HEK293 (cell line): ENCODE results near the gene CRTC2.
A peak's percentile ranks its signal among the peaks of the same experiment; 100 is the strongest.

ENCODE experiments used
- BCL11A ChIP-seq: fragments of 450-650 bp; formaldehyde crosslinking; IDR thresholded peaks from 2 replicates; pipeline ENCODE4 v1.5.1; 2016; ENCODE audit warnings: low read depth, missing biosample characterization, missing genetic modification characterization
- EGR2 ChIP-seq: fragments of 450-650 bp; formaldehyde crosslinking; IDR thresholded peaks from 2 replicates; pipeline ENCODE4 v1.5.1; 2016; ENCODE audit warnings: low read depth, missing biosample characterization, missing genetic modification characterization
- IKZF3 ChIP-seq: fragments of 450-650 bp; IDR thresholded peaks from 2 replicates; pipeline ENCODE4 v1.5.0; 2018; ENCODE audit warnings: missing biosample characterization, mild to moderate bottlenecking, missing genetic modification characterization, moderate library complexity
- MEIS1 ChIP-seq: sonication (generic); formaldehyde crosslinking; IDR thresholded peaks from 2 replicates; pipeline ENCODE4 v1.8.1; 2022; ENCODE audit warnings: missing genetic modification reagents, mild to moderate bottlenecking, borderline replicate concordance
- OSR2 ChIP-seq: fragments of 450-650 bp; formaldehyde crosslinking; IDR thresholded peaks from 2 replicates; pipeline ENCODE4 v1.5.1; 2016; ENCODE audit warnings: missing biosample characterization, missing genetic modification characterization
- SP7 ChIP-seq: fragments of 450-650 bp; formaldehyde crosslinking; IDR thresholded peaks from 2 replicates; pipeline ENCODE4 v1.5.1; 2016; ENCODE audit warnings: missing biosample characterization, missing genetic modification characterization
- ZBTB17 ChIP-seq: fragments of 450-650 bp; formaldehyde crosslinking; IDR thresholded peaks from 2 replicates; pipeline ENCODE4 v1.5.1; 2016; ENCODE audit warnings: missing biosample characterization, missing genetic modification characterization
- ZEB2 ChIP-seq: fragments of 450-650 bp; formaldehyde crosslinking; IDR thresholded peaks from 2 replicates; pipeline ENCODE4 v1.5.1; 2016; ENCODE audit warnings: missing biosample characterization, missing genetic modification characterization
- ZFHX2 ChIP-seq: fragments of 450-650 bp; formaldehyde crosslinking; conservative IDR thresholded peaks from 2 replicates; pipeline ENCODE4 v1.5.1; 2016; ENCODE audit warnings: missing biosample characterization, missing genetic modification characterization
- ZFP3 ChIP-seq: fragments of 450-650 bp; formaldehyde crosslinking; IDR thresholded peaks from 2 replicates; pipeline ENCODE4 v1.5.1; 2016; ENCODE audit warnings: low read depth, missing biosample characterization, missing genetic modification characterization
- ZIC2 ChIP-seq: fragments of 450-650 bp; formaldehyde crosslinking; IDR thresholded peaks from 2 replicates; pipeline ENCODE4 v1.5.1; 2016; ENCODE audit warnings: missing biosample characterization, missing genetic modification characterization
- ZNF23 ChIP-seq: fragments of 450-650 bp; formaldehyde crosslinking; IDR thresholded peaks from 2 replicates; pipeline ENCODE4 v1.5.1; 2016; ENCODE audit warnings: missing biosample characterization, missing genetic modification characterization, borderline replicate concordance
- ZNF266 ChIP-seq: fragments of 450-650 bp; formaldehyde crosslinking; IDR thresholded peaks from 2 replicates; pipeline ENCODE4 v1.5.1; 2016; ENCODE audit warnings: missing biosample characterization, missing genetic modification characterization, low read depth
- ZNF423 ChIP-seq: fragments of 450-650 bp; formaldehyde crosslinking; IDR thresholded peaks from 2 replicates; pipeline ENCODE4 v1.5.1; 2016; ENCODE audit warnings: missing biosample characterization, missing genetic modification characterization
- ZNF48 ChIP-seq: fragments of 450-650 bp; formaldehyde crosslinking; IDR thresholded peaks from 2 replicates; pipeline ENCODE4 v1.5.1; 2016; ENCODE audit warnings: missing biosample characterization, missing genetic modification characterization
- ZNF510 ChIP-seq: fragments of 450-650 bp; formaldehyde crosslinking; IDR thresholded peaks from 2 replicates; pipeline ENCODE4 v1.5.1; 2018; ENCODE audit warnings: mild to moderate bottlenecking, missing genetic modification characterization, missing biosample characterization; ENCODE audit not compliant: insufficient replicate concordance
- ZNF558 ChIP-seq: fragments of 450-650 bp; formaldehyde crosslinking; IDR thresholded peaks from 2 replicates; pipeline ENCODE4 v1.5.1; 2016; ENCODE audit warnings: missing biosample characterization, missing genetic modification characterization
- ZNF610 ChIP-seq: fragments of 450-650 bp; formaldehyde crosslinking; IDR thresholded peaks from 2 replicates; pipeline ENCODE4 v1.5.1; 2016; ENCODE audit warnings: missing biosample characterization, missing genetic modification characterization, borderline replicate concordance
- ZNF621 ChIP-seq: fragments of 450-650 bp; formaldehyde crosslinking; IDR thresholded peaks from 2 replicates; pipeline ENCODE4 v1.5.1; 2017; ENCODE audit warnings: missing biosample characterization, missing genetic modification characterization
- ZNF768 ChIP-seq: fragments of 450-650 bp; formaldehyde crosslinking; IDR thresholded peaks from 2 replicates; pipeline ENCODE4 v1.5.1; 2018; ENCODE audit warnings: missing biosample characterization, mild to moderate bottlenecking, missing genetic modification characterization
- ZNF777 ChIP-seq: fragments of 450-650 bp; formaldehyde crosslinking; IDR thresholded peaks from 2 replicates; pipeline ENCODE4 v1.5.1; 2017; ENCODE audit warnings: missing biosample characterization, missing genetic modification characterization, borderline replicate concordance
- ZNF791 ChIP-seq: fragments of 450-650 bp; formaldehyde crosslinking; IDR thresholded peaks from 2 replicates; pipeline ENCODE4 v1.5.1; 2016; ENCODE audit warnings: missing biosample characterization, missing genetic modification characterization
- ZSCAN16 ChIP-seq: fragments of 450-650 bp; formaldehyde crosslinking; IDR thresholded peaks from 2 replicates; pipeline ENCODE4 v1.5.1; 2016; ENCODE audit warnings: missing biosample characterization, missing genetic modification characterization
- ZXDB ChIP-seq: fragments of 450-650 bp; formaldehyde crosslinking; IDR thresholded peaks from 2 replicates; pipeline ENCODE4 v1.5.1; 2016; ENCODE audit warnings: missing biosample characterization, missing genetic modification characterization
- TF ChIP-seq, protein P1 (sequence below): fragments of 450-650 bp; formaldehyde crosslinking; IDR thresholded peaks from 2 replicates; pipeline ENCODE4 v1.5.1; 2016; ENCODE audit warnings: missing biosample characterization, missing genetic modification characterization
- TF ChIP-seq, protein P2 (sequence below): fragments of 450-650 bp; formaldehyde crosslinking; IDR thresholded peaks from 2 replicates; pipeline ENCODE4 v1.5.1; 2016; ENCODE audit warnings: missing biosample characterization, missing genetic modification characterization
- TF ChIP-seq, protein P3 (sequence below): fragments of 450-650 bp; formaldehyde crosslinking; IDR thresholded peaks from 2 replicates; pipeline ENCODE4 v1.5.1; 2016; ENCODE audit warnings: missing biosample characterization, missing genetic modification characterization
- TF ChIP-seq, protein P4 (sequence below): fragments of 450-650 bp; IDR thresholded peaks from 2 replicates; pipeline ENCODE4 v1.5.1; 2018; ENCODE audit warnings: missing biosample characterization, missing genetic modification characterization
- TF ChIP-seq, protein P5 (sequence below): fragments of 450-650 bp; formaldehyde crosslinking; IDR thresholded peaks from 2 replicates; pipeline ENCODE4 v1.5.1; 2016; ENCODE audit warnings: missing biosample characterization, missing genetic modification characterization
- TF ChIP-seq, protein P6 (sequence below): IDR thresholded peaks from 2 replicates; pipeline ENCODE4 v1.6.1; 2011; ENCODE audit warnings: mild to moderate bottlenecking, low read depth, low read length, borderline replicate concordance

The CRTC2 gene

DNA sequence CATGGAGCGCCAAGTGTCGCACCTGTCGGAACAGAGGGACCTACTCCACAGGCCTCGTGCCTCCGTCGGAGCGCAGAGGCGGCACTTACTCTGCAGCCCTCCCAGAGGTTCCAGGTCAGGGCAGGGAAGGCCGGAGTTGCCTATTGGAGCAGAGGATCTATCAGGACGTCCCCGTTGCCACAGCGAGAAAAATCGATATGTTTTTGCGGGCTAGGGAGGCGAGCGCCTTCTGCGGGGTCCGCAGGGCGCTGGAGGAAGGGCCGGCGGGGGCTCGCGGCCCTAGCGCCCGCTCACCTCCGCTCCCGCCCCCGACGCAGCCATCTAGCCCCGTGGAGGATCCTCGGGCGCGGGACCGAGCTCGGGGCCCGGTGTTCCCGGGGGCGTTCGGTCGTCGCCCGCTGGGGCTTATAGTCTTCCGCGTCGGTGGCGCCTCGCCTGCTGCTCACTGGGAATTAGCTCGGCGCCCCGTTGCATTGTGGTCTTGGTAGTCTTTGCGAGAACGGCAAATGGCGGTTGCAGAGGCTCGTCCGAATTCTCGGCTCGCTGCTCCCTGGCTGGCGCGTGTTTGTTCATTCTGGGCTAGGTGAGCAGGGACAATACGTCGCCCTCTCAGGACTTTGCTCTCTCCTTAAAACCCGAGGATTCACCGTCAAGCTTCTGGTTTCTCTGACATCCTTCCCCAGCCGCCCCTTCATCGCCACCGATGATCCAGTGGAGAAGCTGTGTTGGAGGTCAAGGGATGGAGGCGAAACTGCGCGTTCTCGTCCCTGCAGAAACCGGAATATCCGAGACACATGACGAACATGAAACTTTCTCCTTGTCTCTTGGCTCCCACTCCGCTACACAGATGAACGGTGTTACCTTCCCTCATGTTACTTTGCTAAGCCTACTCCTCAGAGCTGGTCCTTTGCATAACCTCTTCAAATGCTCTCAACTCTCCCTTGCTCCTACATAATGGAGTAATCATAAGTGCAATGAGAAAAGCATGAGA, 19.1 kb upstream of the CRTC2 start, which contains the start of gene JTB (continued):
- no peak for TF ChIP-seq ZFP3
- TF ChIP-seq ZFHX2 (tag by site-specific recombination): peak; percentile 75
- TF ChIP-seq BCL11A (tag by site-specific recombination): no peak
- no peak for TF ChIP-seq ZNF266
- TF ChIP-seq, protein P1, sequence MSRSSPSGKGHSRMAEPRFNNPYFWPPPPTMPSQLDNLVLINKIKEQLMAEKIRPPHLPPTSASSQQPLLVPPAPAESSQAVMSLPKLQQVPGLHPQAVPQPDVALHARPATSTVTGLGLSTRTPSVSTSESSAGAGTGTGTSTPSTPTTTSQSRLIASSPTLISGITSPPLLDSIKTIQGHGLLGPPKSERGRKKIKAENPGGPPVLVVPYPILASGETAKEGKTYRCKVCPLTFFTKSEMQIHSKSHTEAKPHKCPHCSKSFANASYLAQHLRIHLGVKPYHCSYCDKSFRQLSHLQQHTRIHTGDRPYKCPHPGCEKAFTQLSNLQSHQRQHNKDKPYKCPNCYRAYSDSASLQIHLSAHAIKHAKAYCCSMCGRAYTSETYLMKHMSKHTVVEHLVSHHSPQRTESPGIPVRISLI (tag by site-specific recombination): no peak
- no peak for TF ChIP-seq ZNF558
- no peak for TF ChIP-seq ZNF423
- TF ChIP-seq OSR2 (tag by site-specific recombination): no peak
- TF ChIP-seq, protein P2, sequence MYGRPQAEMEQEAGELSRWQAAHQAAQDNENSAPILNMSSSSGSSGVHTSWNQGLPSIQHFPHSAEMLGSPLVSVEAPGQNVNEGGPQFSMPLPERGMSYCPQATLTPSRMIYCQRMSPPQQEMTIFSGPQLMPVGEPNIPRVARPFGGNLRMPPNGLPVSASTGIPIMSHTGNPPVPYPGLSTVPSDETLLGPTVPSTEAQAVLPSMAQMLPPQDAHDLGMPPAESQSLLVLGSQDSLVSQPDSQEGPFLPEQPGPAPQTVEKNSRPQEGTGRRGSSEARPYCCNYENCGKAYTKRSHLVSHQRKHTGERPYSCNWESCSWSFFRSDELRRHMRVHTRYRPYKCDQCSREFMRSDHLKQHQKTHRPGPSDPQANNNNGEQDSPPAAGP (tag by site-specific recombination): no peak
- TF ChIP-seq ZBTB17: peak; percentile 99
- TF ChIP-seq ZNF791: no peak
- TF ChIP-seq ZNF23: no peak
- TF ChIP-seq, protein P3, sequence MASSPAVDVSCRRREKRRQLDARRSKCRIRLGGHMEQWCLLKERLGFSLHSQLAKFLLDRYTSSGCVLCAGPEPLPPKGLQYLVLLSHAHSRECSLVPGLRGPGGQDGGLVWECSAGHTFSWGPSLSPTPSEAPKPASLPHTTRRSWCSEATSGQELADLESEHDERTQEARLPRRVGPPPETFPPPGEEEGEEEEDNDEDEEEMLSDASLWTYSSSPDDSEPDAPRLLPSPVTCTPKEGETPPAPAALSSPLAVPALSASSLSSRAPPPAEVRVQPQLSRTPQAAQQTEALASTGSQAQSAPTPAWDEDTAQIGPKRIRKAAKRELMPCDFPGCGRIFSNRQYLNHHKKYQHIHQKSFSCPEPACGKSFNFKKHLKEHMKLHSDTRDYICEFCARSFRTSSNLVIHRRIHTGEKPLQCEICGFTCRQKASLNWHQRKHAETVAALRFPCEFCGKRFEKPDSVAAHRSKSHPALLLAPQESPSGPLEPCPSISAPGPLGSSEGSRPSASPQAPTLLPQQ (tag by site-specific recombination): no peak
- no peak for TF ChIP-seq ZNF610 (tag by site-specific recombination)
- TF ChIP-seq, protein P4, sequence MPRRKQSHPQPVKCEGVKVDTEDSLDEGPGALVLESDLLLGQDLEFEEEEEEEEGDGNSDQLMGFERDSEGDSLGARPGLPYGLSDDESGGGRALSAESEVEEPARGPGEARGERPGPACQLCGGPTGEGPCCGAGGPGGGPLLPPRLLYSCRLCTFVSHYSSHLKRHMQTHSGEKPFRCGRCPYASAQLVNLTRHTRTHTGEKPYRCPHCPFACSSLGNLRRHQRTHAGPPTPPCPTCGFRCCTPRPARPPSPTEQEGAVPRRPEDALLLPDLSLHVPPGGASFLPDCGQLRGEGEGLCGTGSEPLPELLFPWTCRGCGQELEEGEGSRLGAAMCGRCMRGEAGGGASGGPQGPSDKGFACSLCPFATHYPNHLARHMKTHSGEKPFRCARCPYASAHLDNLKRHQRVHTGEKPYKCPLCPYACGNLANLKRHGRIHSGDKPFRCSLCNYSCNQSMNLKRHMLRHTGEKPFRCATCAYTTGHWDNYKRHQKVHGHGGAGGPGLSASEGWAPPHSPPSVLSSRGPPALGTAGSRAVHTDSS (tag by site-specific recombination): no peak
- peak; percentile 95 for TF ChIP-seq ZEB2
- TF ChIP-seq ZNF621 (tag by site-specific recombination): no peak
- peak; percentile 54 for TF ChIP-seq ZIC2 (tag by site-specific recombination)
- no peak for TF ChIP-seq ZNF48 (tag by site-specific recombination)
- peak; percentile 95 for TF ChIP-seq ZXDB (tag by site-specific recombination)
- TF ChIP-seq, protein P5, sequence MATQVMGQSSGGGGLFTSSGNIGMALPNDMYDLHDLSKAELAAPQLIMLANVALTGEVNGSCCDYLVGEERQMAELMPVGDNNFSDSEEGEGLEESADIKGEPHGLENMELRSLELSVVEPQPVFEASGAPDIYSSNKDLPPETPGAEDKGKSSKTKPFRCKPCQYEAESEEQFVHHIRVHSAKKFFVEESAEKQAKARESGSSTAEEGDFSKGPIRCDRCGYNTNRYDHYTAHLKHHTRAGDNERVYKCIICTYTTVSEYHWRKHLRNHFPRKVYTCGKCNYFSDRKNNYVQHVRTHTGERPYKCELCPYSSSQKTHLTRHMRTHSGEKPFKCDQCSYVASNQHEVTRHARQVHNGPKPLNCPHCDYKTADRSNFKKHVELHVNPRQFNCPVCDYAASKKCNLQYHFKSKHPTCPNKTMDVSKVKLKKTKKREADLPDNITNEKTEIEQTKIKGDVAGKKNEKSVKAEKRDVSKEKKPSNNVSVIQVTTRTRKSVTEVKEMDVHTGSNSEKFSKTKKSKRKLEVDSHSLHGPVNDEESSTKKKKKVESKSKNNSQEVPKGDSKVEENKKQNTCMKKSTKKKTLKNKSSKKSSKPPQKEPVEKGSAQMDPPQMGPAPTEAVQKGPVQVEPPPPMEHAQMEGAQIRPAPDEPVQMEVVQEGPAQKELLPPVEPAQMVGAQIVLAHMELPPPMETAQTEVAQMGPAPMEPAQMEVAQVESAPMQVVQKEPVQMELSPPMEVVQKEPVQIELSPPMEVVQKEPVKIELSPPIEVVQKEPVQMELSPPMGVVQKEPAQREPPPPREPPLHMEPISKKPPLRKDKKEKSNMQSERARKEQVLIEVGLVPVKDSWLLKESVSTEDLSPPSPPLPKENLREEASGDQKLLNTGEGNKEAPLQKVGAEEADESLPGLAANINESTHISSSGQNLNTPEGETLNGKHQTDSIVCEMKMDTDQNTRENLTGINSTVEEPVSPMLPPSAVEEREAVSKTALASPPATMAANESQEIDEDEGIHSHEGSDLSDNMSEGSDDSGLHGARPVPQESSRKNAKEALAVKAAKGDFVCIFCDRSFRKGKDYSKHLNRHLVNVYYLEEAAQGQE (tag by site-specific recombination): no peak
- TF ChIP-seq ZSCAN16: no peak
- peak; percentile 56; the same call in 1 of the 2 replicates for TF ChIP-seq EGR2 (tag by site-specific recombination)
- TF ChIP-seq ZNF768 (tag by site-specific recombination): no peak
- peak; percentile 35 for TF ChIP-seq IKZF3 (tag by site-specific recombination)
- 0 out of 2 replicates have a peak, but pooled peaks have one; percentile 27 for TF ChIP-seq SP7 (tag by site-specific recombination)
- TF ChIP-seq MEIS1 (CRISPR knock-in tag): no peak
- no peak for TF ChIP-seq ZNF510 (tag by site-specific recombination)
- TF ChIP-seq, protein P6, sequence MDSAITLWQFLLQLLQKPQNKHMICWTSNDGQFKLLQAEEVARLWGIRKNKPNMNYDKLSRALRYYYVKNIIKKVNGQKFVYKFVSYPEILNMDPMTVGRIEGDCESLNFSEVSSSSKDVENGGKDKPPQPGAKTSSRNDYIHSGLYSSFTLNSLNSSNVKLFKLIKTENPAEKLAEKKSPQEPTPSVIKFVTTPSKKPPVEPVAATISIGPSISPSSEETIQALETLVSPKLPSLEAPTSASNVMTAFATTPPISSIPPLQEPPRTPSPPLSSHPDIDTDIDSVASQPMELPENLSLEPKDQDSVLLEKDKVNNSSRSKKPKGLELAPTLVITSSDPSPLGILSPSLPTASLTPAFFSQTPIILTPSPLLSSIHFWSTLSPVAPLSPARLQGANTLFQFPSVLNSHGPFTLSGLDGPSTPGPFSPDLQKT: no peak
- TF ChIP-seq ZNF777 (tag by site-specific recombination): no peak
